ENCODE measurements around the gene NACC2.

- TF ChIP-seq POLR2A (IDR thresholded peaks at IDR 0.05) (no peak), CTCF (IDR thresholded peaks at IDR 0.05) (no peak)
These were observed 10.8 kb downstream of the NACC2 start for GRCh38 chr9:136084063-136084944.
